HG02588 (cell line): Measurements from ENCODE around the gene FAM72C.
"Not testable (repeated sequence)": the region's sequence is repeated elsewhere in the genome, so short reads cannot be mapped to it uniquely, and the experiment has no call there.

Experiments used
- ATAC-seq: cut with Tn5 transposase; IDR thresholded peaks from one replicate; pipeline ENCODE4 v1.9.1; 2021; ENCODE audit warnings: mild to moderate bottlenecking, moderate library complexity; ENCODE audit not compliant: unreplicated experiment

FAM72C gene

DNA sequence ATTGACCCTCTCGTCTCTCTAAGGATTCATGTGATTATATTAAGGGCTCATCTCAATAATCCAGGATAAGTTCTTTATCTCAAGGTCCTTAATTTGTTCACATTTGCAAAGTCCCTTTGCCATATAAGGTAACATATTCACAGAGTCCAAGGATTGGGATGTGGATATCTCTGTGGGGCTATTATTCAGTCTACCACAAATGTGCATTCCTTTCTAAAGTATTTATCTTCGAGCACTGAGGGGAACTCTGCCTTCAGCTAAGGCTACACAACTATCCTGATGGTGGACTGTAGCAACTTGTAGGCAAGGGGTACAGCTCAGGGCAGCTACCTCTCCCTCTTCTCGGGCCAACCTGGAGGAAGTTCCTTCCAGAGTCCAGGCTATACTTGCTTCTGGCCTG is 53.2 kb downstream of the FAM72C start:
- not testable (repeated sequence) for ATAC-seq

DNA sequence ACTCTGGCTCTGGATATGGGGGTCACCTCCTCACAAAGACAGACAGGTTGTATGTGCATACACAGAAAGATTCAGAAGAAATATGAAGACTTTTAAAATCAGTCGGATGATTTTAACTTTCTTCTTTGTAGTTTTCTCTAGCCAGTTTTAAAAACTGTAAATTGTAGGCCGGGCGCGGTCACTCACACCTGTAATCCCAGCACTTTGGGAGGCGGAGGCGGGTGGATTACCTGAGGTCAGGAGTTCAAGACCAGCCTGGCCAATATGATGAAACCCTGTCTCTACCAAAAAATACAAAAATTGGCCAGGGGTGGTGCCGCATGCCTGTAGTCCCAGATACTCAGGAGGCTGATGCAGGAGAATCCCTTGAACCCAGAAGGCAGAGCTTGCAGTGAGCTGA is 58.1 kb downstream of the FAM72C start:
- not testable (repeated sequence) for ATAC-seq
